ENCODE measurements around the gene RPL10.

GRCh38 chrX:154430479-154430878 is 32.3 kb downstream of the RPL10 start:
- no peak for TF ChIP-seq NFIC (IDR thresholded peaks at IDR 0.05)
- TF ChIP-seq CREB1 (IDR thresholded peaks at IDR 0.05; ENCODE audit: low read depth), result no peak
- TF ChIP-seq MAX (IDR thresholded peaks at IDR 0.05), result no peak
- no peak for TF ChIP-seq TAF1 (IDR thresholded peaks at IDR 0.05; ENCODE audit: low read depth)
- TF ChIP-seq EGR1 (IDR thresholded peaks at IDR 0.05), result no peak
- no peak for TF ChIP-seq FOXM1 (IDR thresholded peaks at IDR 0.05; ENCODE audit: borderline replicate concordance, low read depth)
